ENCODE measurements around the gene HMGN3. TPM values are rescaled to one million over a fixed set of nuclear protein-coding genes. Genes with fewer than 3 reads are reported as not detected.

HMGN3 gene
- total RNA-seq, 1 donor from 2014 or later, result 42.5 TPM

GRCh38 chr6:79186564-79186963 lies 47.9 kb downstream of the HMGN3 start:
- Histone ChIP-seq H3K36me3 (no peaks in the 10 kb centered on the region), H3K4me1 (peaks cover 12% of the 10 kb centered on the region), H3K27me3 (no peaks in the 10 kb centered on the region), H3K27ac (no peak overlapping the region), H3K9me3 (no peaks in the 10 kb centered on the region), H3K4me3 (no peak overlapping the region)
- intact Hi-C loops (cut with DNase I), result no loop called here
- DNase-seq (ENCODE audit: extremely low spot score in 2 of 2), result no peak
- no peak for TF ChIP-seq CTCF (IDR thresholded peaks at IDR 0.05)
- no peak for TF ChIP-seq POLR2A (IDR thresholded peaks at IDR 0.05)

- TF ChIP-seq POLR2AphosphoS5 (IDR thresholded peaks at IDR 0.05; ENCODE audit: insufficient read depth in 1 of 2, low read depth in 1 of 2), result no peak
- TF ChIP-seq CTCF (IDR thresholded peaks at IDR 0.05), result no peak
- no peak for TF ChIP-seq POLR2A (IDR thresholded peaks at IDR 0.05)
- no peak overlapping the region for H3K4me3 ChIP-seq
- intact Hi-C loops (cut with DNase I), result no loop called here
- no peaks in the 10 kb centered on the region for H3K27me3 ChIP-seq
- H3K27ac ChIP-seq, result no peak overlapping the region
- H3K36me3 ChIP-seq, result no peaks in the 10 kb centered on the region
- DNase-seq (ENCODE audit: extremely low spot score in 2 of 2), result no peak
- H3K4me1 ChIP-seq, result peaks cover 12% of the 10 kb centered on the region
- H3K9me3 ChIP-seq, result no peaks in the 10 kb centered on the region
Measured at GRCh38 chr6:79184641-79185040, 49.8 kb downstream of the HMGN3 start.

GRCh38 chr6:79184086-79184485 lies 50.4 kb downstream of the HMGN3 start:
- DNase-seq (ENCODE audit: extremely low spot score in 2 of 2), result no peak
- Histone ChIP-seq H3K36me3 (no peaks in the 10 kb centered on the region), H3K4me1 (peaks cover 7% of the 10 kb centered on the region), H3K27me3 (no peaks in the 10 kb centered on the region), H3K27ac (no peak overlapping the region), H3K9me3 (no peaks in the 10 kb centered on the region), H3K4me3 (no peak overlapping the region)
- no peak for TF ChIP-seq CTCF (IDR thresholded peaks at IDR 0.05)
- TF ChIP-seq POLR2AphosphoS5 (IDR thresholded peaks at IDR 0.05; ENCODE audit: insufficient read depth in 1 of 2, low read depth in 1 of 2), result no peak
- no peak for TF ChIP-seq POLR2A (IDR thresholded peaks at IDR 0.05)
- intact Hi-C loops (cut with DNase I), result no loop called here

GRCh38 chr6:79180052-79180451 lies 54.4 kb downstream of the HMGN3 start:
- intact Hi-C loops (cut with DNase I), result no loop called here
- no peak overlapping the region for H3K27ac ChIP-seq
- DNase-seq (ENCODE audit: extremely low spot score in 2 of 2), result no peak
- no peak overlapping the region for H3K4me3 ChIP-seq
- H3K27me3 ChIP-seq, result no peaks in the 10 kb centered on the region
- no peaks in the 10 kb centered on the region for H3K36me3 ChIP-seq
- no peaks in the 10 kb centered on the region for H3K4me1 ChIP-seq
- H3K9me3 ChIP-seq, result no peaks in the 10 kb centered on the region
- TF ChIP-seq POLR2AphosphoS5 (IDR thresholded peaks at IDR 0.05; ENCODE audit: insufficient read depth in 1 of 2, low read depth in 1 of 2) (no peak), POLR2A (IDR thresholded peaks at IDR 0.05) (no peak), CTCF (IDR thresholded peaks at IDR 0.05) (no peak)

- Histone ChIP-seq H3K4me1 (no peaks in the 10 kb centered on the region), H3K27ac (no peak overlapping the region), H3K4me3 (no peak overlapping the region), H3K9me3 (no peaks in the 10 kb centered on the region), H3K27me3 (no peaks in the 10 kb centered on the region), H3K36me3 (no peaks in the 10 kb centered on the region)
- intact Hi-C loops (cut with DNase I), result no loop called here
- no peak for DNase-seq (ENCODE audit: extremely low spot score in 2 of 2)
- TF ChIP-seq POLR2AphosphoS5 (IDR thresholded peaks at IDR 0.05; ENCODE audit: insufficient read depth in 1 of 2, low read depth in 1 of 2), result no peak
- TF ChIP-seq CTCF (IDR thresholded peaks at IDR 0.05), result no peak
- TF ChIP-seq POLR2A (IDR thresholded peaks at IDR 0.05), result no peak
Measured at GRCh38 chr6:79173378-79173777, 61.1 kb downstream of the HMGN3 start.
